ENCODE data around the gene PACSIN2. TPM values are rescaled to one million over a fixed set of nuclear protein-coding genes. Genes with fewer than 3 reads are reported as not detected.

Gene PACSIN2
- total and polyA plus RNA-seq, 8 donors = 63.4 to 149 (median 66.2) TPM

DNA sequence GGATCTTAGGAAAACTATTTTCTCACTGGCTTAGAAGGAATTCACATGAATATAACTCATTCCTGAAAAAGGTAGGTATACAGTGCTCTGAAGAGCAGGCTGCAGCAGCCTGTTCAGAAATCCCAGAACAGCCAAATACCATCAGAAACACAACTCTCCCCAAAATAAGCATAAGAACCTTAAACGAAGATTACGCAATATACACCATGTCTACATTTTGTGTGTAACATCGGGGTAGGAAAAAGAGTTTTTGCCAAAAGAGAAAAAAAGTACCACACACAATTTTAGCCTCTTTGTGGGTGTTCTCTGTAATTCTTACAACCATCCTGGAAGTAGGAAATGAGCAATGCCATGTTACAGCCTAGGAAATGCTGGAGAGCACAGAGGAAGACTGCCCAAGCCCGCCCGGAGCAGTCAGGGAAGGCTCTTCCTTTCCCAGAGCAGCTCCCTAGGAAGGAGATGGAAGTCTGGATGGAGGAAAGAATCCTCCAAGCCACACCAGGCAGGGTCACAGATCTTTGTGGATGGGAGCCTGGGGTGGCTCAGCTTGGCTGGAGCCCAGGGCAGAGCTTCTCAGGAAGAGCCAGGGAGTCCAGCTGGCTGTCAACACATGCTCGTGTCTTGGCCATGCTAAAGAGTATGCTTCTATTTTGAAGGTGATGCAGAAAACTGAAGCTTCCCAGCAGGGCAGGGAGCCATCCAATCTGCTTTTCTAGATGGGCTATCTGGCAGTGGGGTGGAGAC lies 108.2 kb downstream of the PACSIN2 start:
- intact Hi-C loops (cut with DNase I) = no loop called here
- DNase-seq (peak in 2 of 4 donors; percentile 65 to 82), ATAC-seq (peak; percentile 7)
- no peaks in the 10 kb centered on the region for H3K9me3 ChIP-seq
- peaks cover 23 to 52% of the 10 kb centered on the region in 2 donors for H3K4me1 ChIP-seq
- no peak overlapping the region for H3K4me3 ChIP-seq
- no peaks in the 10 kb centered on the region for H3K27me3 ChIP-seq
- peak overlapping the region; percentile 41 to 69 for H3K27ac ChIP-seq
- peaks cover 0 to 49% of the 10 kb centered on the region in 2 donors for H3K36me3 ChIP-seq
- TF ChIP-seq, protein P1, sequence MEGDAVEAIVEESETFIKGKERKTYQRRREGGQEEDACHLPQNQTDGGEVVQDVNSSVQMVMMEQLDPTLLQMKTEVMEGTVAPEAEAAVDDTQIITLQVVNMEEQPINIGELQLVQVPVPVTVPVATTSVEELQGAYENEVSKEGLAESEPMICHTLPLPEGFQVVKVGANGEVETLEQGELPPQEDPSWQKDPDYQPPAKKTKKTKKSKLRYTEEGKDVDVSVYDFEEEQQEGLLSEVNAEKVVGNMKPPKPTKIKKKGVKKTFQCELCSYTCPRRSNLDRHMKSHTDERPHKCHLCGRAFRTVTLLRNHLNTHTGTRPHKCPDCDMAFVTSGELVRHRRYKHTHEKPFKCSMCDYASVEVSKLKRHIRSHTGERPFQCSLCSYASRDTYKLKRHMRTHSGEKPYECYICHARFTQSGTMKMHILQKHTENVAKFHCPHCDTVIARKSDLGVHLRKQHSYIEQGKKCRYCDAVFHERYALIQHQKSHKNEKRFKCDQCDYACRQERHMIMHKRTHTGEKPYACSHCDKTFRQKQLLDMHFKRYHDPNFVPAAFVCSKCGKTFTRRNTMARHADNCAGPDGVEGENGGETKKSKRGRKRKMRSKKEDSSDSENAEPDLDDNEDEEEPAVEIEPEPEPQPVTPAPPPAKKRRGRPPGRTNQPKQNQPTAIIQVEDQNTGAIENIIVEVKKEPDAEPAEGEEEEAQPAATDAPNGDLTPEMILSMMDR (IDR thresholded peaks at IDR 0.05) = no peak

DNA sequence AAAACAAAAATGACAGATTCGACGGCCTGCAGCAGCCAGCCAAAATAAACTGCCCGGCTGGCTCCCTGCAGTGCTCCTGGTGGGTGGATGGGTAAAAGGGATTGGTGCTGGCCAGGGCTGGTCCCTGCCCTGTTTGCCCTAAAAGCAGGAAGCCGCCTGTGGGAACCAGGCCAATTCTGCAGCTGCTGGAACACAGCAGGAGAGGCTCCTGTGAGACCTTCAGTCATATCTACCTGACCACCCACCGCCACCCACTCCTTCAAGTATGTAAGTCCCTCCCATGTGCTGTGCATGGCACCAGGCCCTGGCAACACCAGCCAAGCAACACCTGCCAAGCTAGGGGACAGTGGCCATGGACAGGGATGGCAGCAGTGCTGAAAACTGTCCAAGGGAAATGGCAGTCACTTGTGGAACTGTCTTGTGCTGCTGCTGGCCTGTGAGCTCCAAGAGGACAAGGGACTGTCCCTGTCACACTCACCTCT lies 109.2 kb downstream of the PACSIN2 start:
- TF ChIP-seq, protein P1 (IDR thresholded peaks at IDR 0.05) = no peak
- peaks cover 23 to 46% of the 10 kb centered on the region in 2 donors for H3K4me1 ChIP-seq

DNA sequence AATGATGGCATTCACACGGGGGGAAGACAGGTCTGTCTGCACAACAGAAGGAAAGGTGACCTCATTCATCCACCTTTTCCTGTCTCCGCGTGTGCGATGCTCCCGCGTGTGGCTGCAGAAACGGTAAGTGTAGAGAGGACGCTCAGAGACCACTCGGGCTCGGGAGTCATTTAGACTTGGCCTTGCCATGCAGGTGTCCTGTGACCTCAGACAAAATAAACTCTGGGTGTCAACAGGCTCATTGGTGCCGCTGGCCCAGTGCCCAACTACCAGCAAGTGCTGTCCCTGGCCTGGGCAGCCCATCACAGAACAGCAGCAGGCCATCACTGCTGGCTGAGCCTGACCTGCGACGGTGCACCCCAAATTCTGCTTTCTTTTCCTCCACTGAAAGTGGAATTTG lies 109.7 kb downstream of the PACSIN2 start:
- Histone ChIP-seq H3K4me3 (no peak overlapping the region), H3K27ac (peak overlapping the region in 1 of 2 donors; percentile 41), H3K36me3 (peaks cover 0 to 44% of the 10 kb centered on the region in 2 donors), H3K9me3 (no peaks in the 10 kb centered on the region), H3K27me3 (no peaks in the 10 kb centered on the region), H3K4me1 (peaks cover 23 to 46% of the 10 kb centered on the region in 2 donors)
- intact Hi-C loops (cut with DNase I) = no loop called here
- no peak for ATAC-seq
- no peak for DNase-seq
- TF ChIP-seq, protein P1 (IDR thresholded peaks at IDR 0.05) = no peak

More for the DNA sequence above, 109.2 kb downstream of the PACSIN2 start:
- Histone ChIP-seq H3K9me3 (no peaks in the 10 kb centered on the region), H3K27ac (peak overlapping the region; percentile 41 to 69), H3K36me3 (peaks cover 0 to 49% of the 10 kb centered on the region in 2 donors), H3K27me3 (no peaks in the 10 kb centered on the region), H3K4me3 (no peak overlapping the region)
- intact Hi-C loops (cut with DNase I) = no loop called here
- ATAC-seq (peak; percentile 25), DNase-seq (peak in 1 of 4 donors; percentile 68)

DNA sequence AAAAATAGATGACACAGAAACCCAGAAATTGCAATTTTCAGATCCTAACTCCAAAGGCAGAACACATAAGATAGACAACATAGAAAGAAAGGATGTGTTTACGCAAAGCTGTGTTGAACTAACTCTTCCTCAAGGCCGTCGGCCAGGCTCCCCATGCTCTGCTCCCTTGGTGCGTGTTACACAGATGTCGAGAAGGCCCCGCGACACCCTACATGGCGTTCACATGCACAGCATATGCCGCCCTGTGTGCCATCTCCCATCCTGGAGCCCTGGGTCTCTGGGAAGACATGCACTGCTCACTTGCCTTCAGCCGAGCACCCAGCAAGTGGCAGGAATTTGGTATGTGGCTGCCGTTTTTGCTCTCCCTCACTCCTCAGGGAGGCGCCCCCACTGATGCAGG lies 110.9 kb downstream of the PACSIN2 start:
- TF ChIP-seq, protein P1 (IDR thresholded peaks at IDR 0.05) = no peak
- no peak overlapping the region for H3K4me3 ChIP-seq
- intact Hi-C loops (cut with DNase I) = no loop called here
- H3K4me1 ChIP-seq = peaks cover 23 to 46% of the 10 kb centered on the region in 2 donors
- H3K9me3 ChIP-seq = no peaks in the 10 kb centered on the region
- no peak overlapping the region for H3K27ac ChIP-seq
- H3K36me3 ChIP-seq = peaks cover 0 to 32% of the 10 kb centered on the region in 2 donors
- no peak for ATAC-seq
- no peak for DNase-seq
- H3K27me3 ChIP-seq = no peaks in the 10 kb centered on the region

DNA sequence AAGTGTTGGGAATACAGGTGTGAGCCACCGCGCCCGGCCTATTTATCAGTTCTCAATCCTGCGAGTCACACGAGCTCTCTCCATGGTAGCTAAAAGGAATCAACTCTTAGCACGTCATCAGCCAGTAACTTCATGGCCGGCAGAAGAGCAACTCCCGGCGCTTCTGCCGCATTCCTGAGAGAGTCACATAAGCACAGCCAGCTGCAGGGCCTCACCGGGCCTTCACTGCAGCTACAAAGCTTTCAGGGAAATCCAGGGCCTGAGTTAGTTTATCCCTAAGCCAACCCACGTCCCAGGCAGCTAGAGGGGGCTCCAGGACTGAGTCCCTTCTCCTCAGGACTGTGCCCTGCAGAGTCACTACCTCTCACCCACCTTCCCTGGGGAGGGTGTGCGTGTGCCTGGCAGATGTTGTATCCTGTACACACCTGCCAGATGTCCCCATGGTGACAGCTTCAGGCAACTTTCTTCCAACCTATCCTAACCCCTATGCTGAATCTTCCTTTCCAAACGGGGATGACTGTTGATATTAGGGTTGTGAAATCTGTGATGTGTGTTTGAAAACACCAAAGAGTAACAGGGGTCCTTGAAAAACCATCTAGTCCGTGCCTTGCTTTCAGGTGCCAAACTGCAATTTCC lies 112.0 kb downstream of the PACSIN2 start:
- no peaks in the 10 kb centered on the region for H3K27me3 ChIP-seq
- H3K4me1 ChIP-seq = peaks cover 23 to 40% of the 10 kb centered on the region in 2 donors
- peaks cover 0 to 23% of the 10 kb centered on the region in 2 donors for H3K36me3 ChIP-seq
- no peak overlapping the region for H3K27ac ChIP-seq
- H3K9me3 ChIP-seq = no peaks in the 10 kb centered on the region
- intact Hi-C loops (cut with DNase I) = no loop called here
- TF ChIP-seq, protein P1 (IDR thresholded peaks at IDR 0.05) = no peak
- ATAC-seq (no peak), DNase-seq (peak in 2 of 4 donors; percentile 24 to 72)
- no peak overlapping the region for H3K4me3 ChIP-seq

Measured in left lung (tissue), 10 donors.